HepG2 (cell line): ENCODE results near the gene LRRC8E. TPM values are rescaled to one million over a fixed set of nuclear protein-coding genes. Genes with fewer than 3 reads are reported as not detected.

Experiments
- ARNT2 ChIP-seq: sonication (generic); formaldehyde crosslinking; IDR thresholded peaks from 2 replicates; pipeline ENCODE4 v1.8.0; 2022; ENCODE audit warnings: mild to moderate bottlenecking, low read depth, missing genetic modification reagents, moderate library complexity
- EED ChIP-seq: sonication (generic); formaldehyde crosslinking; IDR thresholded peaks from 2 replicates; pipeline ENCODE4 v1.5.0; 2020; ENCODE audit warnings: mild to moderate bottlenecking, missing genetic modification reagents
- ELF3 ChIP-seq: IDR thresholded peaks from 2 replicates; pipeline ENCODE4 v1.6.1; 2016; ENCODE audit warnings: missing genetic modification reagents, missing compliant biosample characterization
- FLYWCH1 ChIP-seq: sonication (generic); formaldehyde crosslinking; IDR thresholded peaks from 2 replicates; pipeline ENCODE4 v1.8.1; 2023; ENCODE audit warnings: mild to moderate bottlenecking, missing genetic modification reagents
- GABPB1 ChIP-seq: IDR thresholded peaks from 2 replicates; pipeline ENCODE4 v1.6.1; 2016; ENCODE audit warnings: mild to moderate bottlenecking, missing genetic modification reagents, moderate library complexity, missing compliant biosample characterization
- KDM5B ChIP-seq: sonication (generic); formaldehyde crosslinking; IDR thresholded peaks from 2 replicates; pipeline ENCODE4 v1.4.0; 2020; ENCODE audit warnings: missing genetic modification reagents, mild to moderate bottlenecking, borderline replicate concordance
- KLF16 ChIP-seq, 2 experiments: sonication (generic) in 1 of 2; formaldehyde crosslinking in 1 of 2; IDR thresholded peaks; 2 replicates each; pipeline versions ENCODE4 v1.6.1 to v1.8.0; 2016 to 2023; ENCODE audit warnings: missing genetic modification reagents in 2 of 2, missing compliant biosample characterization in 1 of 2
- MTA1 ChIP-seq: sonication (generic); formaldehyde crosslinking; IDR thresholded peaks from 2 replicates; pipeline ENCODE4 v1.4.0; 2020; ENCODE audit warnings: missing genetic modification reagents, mild to moderate bottlenecking, borderline replicate concordance
- RAD21 ChIP-seq: fragments of 450-650 bp; formaldehyde crosslinking; IDR thresholded peaks from 2 replicates; pipeline ENCODE4 v1.5.0; 2020; ENCODE audit warnings: mild to moderate bottlenecking
- SP4 ChIP-seq: sonication (generic); formaldehyde crosslinking; IDR thresholded peaks from 2 replicates; pipeline ENCODE4 v1.8.1; 2023; ENCODE audit warnings: mild to moderate bottlenecking, missing genetic modification reagents
- ZNF20 ChIP-seq: sonication (generic); formaldehyde crosslinking; IDR thresholded peaks from 2 replicates; pipeline ENCODE4 v1.4.0; 2020; ENCODE audit warnings: mild to moderate bottlenecking, moderate library complexity, missing genetic modification reagents
- ZNF333 ChIP-seq: sonication (generic); formaldehyde crosslinking; IDR thresholded peaks from 2 replicates; pipeline ENCODE4 v1.4.0; 2020; ENCODE audit warnings: mild to moderate bottlenecking, missing genetic modification reagents, borderline replicate concordance
- ZNF556 ChIP-seq: sonication (generic); formaldehyde crosslinking; IDR thresholded peaks from 2 replicates; pipeline ENCODE4 v1.4.0; 2020; ENCODE audit warnings: mild to moderate bottlenecking, missing genetic modification reagents, borderline replicate concordance
- polyA plus RNA-seq, 8 experiments: library from polyadenylated mRNA; depleted of rRNA in 3 of 8; stranded (reverse) in 7 of 8; unstranded in 1 of 8; fragments of >200 nt; fragmentation: Illumina TruSeq in 4 of 8; extraction: Trizol in 4 of 8; gene quantifications; 2 replicates each; pipeline versions ENCODE4 v1.2.1 to v1.2.3, GENCODE V29; 2011 to 2016; ENCODE audit warnings: low read depth in 4 of 8, missing spikeins in 1 of 8, mixed read lengths in 1 of 8; ENCODE audit not compliant: insufficient read depth in 1 of 8
- total RNA-seq, 5 experiments: library from RNA; depleted of rRNA; stranded (reverse); fragments of >200 nt; fragmentation: Illumina TruSeq; extraction: Trizol; gene quantifications; 2 replicates each; pipeline ENCODE4 v1.2.3, GENCODE V29; 2016; ENCODE audit warnings: low read depth in 1 of 5
- TF ChIP-seq, protein P1 (sequence below): sonication (generic); formaldehyde crosslinking; IDR thresholded peaks from 2 replicates; pipeline ENCODE4 v1.4.0; 2020; ENCODE audit warnings: mild to moderate bottlenecking, missing genetic modification reagents
- TF ChIP-seq, protein P2 (sequence below): IDR thresholded peaks from 2 replicates; pipeline ENCODE4 v1.6.1; 2012; ENCODE audit warnings: low read depth, low read length, improper control_type of control experiment
- TF ChIP-seq, protein P3 (sequence below): sonication (generic); formaldehyde crosslinking; IDR thresholded peaks from 2 replicates; pipeline ENCODE4 v1.4.0; 2020; ENCODE audit warnings: missing genetic modification reagents
- TF ChIP-seq, protein P4 (sequence below), 2 experiments: sonication (generic) in 1 of 2; formaldehyde crosslinking in 1 of 2; IDR thresholded peaks; 2 replicates each; pipeline versions ENCODE4 v1.4.0 to v1.6.1; 2018 to 2020; ENCODE audit warnings: missing genetic modification reagents in 2 of 2, borderline replicate concordance in 1 of 2, low read depth in 1 of 2, mild to moderate bottlenecking in 1 of 2, missing biosample characterization in 1 of 2

LRRC8E gene
- total and polyA plus RNA-seq, 2 of the 13 experiments (the other 11 are each of a cell fraction or from before 2014, with no cell fraction given): 8.0 to 10.3 TPM

DNA sequence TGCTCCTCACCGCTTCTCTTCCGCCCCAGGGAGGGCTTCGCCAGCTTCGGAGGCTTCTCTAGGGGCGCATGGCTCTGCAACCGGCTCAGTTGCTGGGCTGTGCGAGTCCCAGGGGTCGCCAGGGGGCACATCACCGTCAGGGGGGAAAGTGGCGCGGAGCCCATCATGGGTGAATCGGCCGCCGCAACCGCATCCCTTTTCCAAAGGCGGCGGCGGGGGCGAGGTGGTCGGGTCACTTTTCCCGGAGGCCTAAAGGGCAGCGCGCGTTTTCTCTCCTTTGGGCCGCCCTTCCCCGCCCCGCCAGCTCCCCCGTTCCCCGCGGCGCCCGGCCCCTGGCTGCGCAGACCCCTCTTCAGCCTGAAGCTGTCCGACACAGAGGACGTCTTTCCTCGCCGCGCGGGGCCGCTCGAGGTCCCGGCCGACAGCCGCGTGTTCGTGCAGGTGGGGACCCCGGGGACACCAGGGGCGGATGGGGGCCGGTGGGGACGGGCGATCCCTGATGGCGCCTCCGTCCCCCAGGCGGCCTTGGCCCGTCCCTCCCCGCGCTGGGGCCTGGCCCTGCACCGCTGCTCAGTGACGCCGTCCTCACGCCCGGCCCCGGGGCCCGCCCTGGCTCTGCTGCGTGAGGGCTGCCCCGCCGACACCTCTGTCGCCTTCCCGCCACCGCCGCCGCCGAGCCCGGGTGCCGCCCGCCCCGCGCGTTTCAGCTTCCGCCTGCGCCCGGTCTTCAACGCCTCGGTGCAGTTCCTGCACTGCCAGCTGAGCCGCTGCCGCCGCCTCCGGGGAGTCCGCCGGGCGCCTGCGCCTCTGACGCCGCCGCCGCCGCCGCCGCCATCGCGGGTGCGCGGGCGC, 28.0 kb downstream of the LRRC8E start (continued):
- TF ChIP-seq KLF16 (CRISPR knock-in tag; IDR thresholded peaks at IDR 0.05): no peak
- TF ChIP-seq ZNF20 (CRISPR knock-in tag): no peak
- peak; percentile 48; the same call in 1 of the 2 replicates for TF ChIP-seq ELF3 (CRISPR knock-in tag)
- TF ChIP-seq RAD21 (CRISPR knock-in tag): peak; percentile 38; the same call in 1 of the 2 replicates
- TF ChIP-seq, protein P1, sequence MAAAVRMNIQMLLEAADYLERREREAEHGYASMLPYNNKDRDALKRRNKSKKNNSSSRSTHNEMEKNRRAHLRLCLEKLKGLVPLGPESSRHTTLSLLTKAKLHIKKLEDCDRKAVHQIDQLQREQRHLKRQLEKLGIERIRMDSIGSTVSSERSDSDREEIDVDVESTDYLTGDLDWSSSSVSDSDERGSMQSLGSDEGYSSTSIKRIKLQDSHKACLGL: no peak
- peak; percentile 85 for TF ChIP-seq ARNT2
- TF ChIP-seq, protein P2, sequence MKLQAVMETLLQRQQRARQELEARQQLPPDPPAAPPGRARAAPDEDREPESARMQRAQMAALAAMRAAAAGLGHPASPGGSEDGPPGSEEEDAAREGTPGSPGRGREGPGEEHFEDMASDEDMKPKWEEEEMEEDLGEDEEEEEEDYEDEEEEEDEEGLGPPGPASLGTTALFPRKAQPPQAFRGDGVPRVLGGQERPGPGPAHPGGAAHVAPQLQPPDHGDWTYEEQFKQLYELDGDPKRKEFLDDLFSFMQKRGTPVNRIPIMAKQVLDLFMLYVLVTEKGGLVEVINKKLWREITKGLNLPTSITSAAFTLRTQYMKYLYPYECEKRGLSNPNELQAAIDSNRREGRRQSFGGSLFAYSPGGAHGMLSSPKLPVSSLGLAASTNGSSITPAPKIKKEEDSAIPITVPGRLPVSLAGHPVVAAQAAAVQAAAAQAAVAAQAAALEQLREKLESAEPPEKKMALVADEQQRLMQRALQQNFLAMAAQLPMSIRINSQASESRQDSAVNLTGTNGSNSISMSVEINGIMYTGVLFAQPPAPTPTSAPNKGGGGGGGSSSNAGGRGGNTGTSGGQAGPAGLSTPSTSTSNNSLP: no peak
- 0 out of 2 replicates have a peak, but pooled peaks have one; percentile 54 for TF ChIP-seq FLYWCH1 (CRISPR knock-in tag)
- 0 out of 2 replicates have a peak, but pooled peaks have one; percentile 55 for TF ChIP-seq MTA1 (CRISPR knock-in tag)
- peak; percentile 70; the same call in 1 of the 2 replicates for TF ChIP-seq ZNF556 (CRISPR knock-in tag)
- TF ChIP-seq EED (CRISPR knock-in tag): peak; percentile 18
- TF ChIP-seq, protein P3, sequence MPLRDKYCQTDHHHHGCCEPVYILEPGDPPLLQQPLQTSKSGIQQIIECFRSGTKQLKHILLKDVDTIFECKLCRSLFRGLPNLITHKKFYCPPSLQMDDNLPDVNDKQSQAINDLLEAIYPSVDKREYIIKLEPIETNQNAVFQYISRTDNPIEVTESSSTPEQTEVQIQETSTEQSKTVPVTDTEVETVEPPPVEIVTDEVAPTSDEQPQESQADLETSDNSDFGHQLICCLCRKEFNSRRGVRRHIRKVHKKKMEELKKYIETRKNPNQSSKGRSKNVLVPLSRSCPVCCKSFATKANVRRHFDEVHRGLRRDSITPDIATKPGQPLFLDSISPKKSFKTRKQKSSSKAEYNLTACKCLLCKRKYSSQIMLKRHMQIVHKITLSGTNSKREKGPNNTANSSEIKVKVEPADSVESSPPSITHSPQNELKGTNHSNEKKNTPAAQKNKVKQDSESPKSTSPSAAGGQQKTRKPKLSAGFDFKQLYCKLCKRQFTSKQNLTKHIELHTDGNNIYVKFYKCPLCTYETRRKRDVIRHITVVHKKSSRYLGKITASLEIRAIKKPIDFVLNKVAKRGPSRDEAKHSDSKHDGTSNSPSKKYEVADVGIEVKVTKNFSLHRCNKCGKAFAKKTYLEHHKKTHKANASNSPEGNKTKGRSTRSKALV (CRISPR knock-in tag): peak; percentile 69; the same call in 1 of the 2 replicates
- peak; percentile 66; the same call in 1 of the 2 replicates for TF ChIP-seq SP4 (CRISPR knock-in tag)
- TF ChIP-seq ZNF333 (CRISPR knock-in tag): no peak
- peak; percentile 53 for TF ChIP-seq KDM5B (CRISPR knock-in tag)
- TF ChIP-seq, protein P4, sequence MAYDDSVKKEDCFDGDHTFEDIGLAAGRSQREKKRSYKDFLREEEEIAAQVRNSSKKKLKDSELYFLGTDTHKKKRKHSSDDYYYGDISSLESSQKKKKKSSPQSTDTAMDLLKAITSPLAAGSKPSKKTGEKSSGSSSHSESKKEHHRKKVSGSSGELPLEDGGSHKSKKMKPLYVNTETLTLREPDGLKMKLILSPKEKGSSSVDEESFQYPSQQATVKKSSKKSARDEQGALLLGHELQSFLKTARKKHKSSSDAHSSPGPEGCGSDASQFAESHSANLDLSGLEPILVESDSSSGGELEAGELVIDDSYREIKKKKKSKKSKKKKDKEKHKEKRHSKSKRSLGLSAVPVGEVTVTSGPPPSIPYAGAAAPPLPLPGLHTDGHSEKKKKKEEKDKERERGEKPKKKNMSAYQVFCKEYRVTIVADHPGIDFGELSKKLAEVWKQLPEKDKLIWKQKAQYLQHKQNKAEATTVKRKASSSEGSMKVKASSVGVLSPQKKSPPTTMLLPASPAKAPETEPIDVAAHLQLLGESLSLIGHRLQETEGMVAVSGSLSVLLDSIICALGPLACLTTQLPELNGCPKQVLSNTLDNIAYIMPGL (CRISPR knock-in tag; IDR thresholded peaks at IDR 0.05; ENCODE audit: borderline replicate concordance in 1 of 2, low read depth in 1 of 2): peak in 1 of 2 experiments; percentile 60; a peak in 1 of 4 replicates
- peak; percentile 51; the same call in 1 of the 2 replicates for TF ChIP-seq GABPB1 (CRISPR knock-in tag)
